22Rv1 (cell line): ENCODE measurements around the gene UBE2E1.

ENCODE experiments used
- H3K27ac ChIP-seq: fragments of 450-650 bp; 2 replicates; pipeline ENCODE4 v1.5.1; 2017
- ZFX ChIP-seq: fragments of 450-650 bp; IDR thresholded peaks from 2 replicates; pipeline ENCODE4 v1.6.1; 2017; ENCODE audit warnings: antibody characterized with exemption, borderline replicate concordance
- TF ChIP-seq, protein P1 (sequence below): fragments of 450-650 bp; IDR thresholded peaks from 2 replicates; pipeline ENCODE4 v1.5.1; 2017; ENCODE audit warnings: mild to moderate bottlenecking

The UBE2E1 gene

GRCh38 chr3:23805210-23805632 is 534 bp upstream of the UBE2E1 start:
- no peak overlapping the region for H3K27ac ChIP-seq
- no peak for TF ChIP-seq ZFX
- TF ChIP-seq, protein P1, sequence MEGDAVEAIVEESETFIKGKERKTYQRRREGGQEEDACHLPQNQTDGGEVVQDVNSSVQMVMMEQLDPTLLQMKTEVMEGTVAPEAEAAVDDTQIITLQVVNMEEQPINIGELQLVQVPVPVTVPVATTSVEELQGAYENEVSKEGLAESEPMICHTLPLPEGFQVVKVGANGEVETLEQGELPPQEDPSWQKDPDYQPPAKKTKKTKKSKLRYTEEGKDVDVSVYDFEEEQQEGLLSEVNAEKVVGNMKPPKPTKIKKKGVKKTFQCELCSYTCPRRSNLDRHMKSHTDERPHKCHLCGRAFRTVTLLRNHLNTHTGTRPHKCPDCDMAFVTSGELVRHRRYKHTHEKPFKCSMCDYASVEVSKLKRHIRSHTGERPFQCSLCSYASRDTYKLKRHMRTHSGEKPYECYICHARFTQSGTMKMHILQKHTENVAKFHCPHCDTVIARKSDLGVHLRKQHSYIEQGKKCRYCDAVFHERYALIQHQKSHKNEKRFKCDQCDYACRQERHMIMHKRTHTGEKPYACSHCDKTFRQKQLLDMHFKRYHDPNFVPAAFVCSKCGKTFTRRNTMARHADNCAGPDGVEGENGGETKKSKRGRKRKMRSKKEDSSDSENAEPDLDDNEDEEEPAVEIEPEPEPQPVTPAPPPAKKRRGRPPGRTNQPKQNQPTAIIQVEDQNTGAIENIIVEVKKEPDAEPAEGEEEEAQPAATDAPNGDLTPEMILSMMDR: no peak

DNA sequence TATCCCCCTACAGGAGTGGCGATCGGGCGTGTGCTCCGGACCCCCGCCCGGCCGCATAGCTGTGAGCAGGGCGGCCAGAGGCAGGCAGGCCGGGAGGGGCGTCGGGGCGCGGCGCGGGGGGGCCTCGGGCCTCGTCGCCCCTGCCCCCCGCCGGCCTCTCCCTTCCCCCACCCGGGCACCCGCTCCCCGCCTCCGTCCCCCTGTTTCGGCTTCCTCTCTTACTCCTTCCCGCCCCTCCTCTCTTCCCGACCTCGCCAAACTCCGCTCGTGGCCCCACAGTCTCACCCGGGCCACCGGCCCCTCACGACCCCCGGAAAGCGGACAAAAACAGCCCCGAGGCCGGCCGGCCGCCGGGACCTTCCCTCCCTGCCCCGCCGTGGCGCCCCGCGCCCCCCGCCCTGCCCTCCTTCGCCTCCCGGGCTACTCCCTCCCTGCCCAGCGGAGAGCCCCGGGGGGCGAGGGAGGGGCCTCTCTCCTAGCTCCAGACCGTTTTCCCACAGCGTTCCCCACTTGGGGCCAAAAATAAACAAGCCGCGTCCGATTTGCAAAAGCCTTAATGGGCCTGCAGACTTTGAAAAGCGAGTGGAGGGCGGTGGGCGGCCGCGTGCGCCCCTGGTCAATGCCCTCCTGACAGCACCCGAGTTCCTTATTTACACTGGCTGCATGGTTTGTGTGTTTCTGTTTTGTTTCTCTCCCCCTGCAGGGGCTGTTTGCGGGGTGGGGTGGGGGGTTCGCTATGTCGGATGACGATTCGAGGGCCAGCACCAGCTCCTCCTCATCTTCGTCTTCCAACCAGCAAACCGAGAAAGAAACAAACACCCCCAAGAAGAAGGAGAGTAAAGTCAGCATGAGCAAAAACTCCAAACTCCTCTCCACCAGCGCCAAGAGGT is 1.0 kb downstream of the UBE2E1 start:
- TF ChIP-seq ZFX: no peak
- TF ChIP-seq, protein P1: no peak
- no peak overlapping the region for H3K27ac ChIP-seq

- H3K27ac ChIP-seq: no peak overlapping the region
- TF ChIP-seq, protein P1: no peak
- no peak for TF ChIP-seq ZFX
Measured at GRCh38 chr3:23807424-23808015, 1.8 kb downstream of the UBE2E1 start.

- H3K27ac ChIP-seq: no peak overlapping the region
- TF ChIP-seq, protein P1: no peak
- TF ChIP-seq ZFX: no peak
Measured at GRCh38 chr3:23808525-23808924, 2.8 kb downstream of the UBE2E1 start.

- H3K27ac ChIP-seq: no peak overlapping the region
- TF ChIP-seq, protein P1: no peak
- no peak for TF ChIP-seq ZFX
Measured at GRCh38 chr3:23809294-23809693, 3.5 kb downstream of the UBE2E1 start.

DNA sequence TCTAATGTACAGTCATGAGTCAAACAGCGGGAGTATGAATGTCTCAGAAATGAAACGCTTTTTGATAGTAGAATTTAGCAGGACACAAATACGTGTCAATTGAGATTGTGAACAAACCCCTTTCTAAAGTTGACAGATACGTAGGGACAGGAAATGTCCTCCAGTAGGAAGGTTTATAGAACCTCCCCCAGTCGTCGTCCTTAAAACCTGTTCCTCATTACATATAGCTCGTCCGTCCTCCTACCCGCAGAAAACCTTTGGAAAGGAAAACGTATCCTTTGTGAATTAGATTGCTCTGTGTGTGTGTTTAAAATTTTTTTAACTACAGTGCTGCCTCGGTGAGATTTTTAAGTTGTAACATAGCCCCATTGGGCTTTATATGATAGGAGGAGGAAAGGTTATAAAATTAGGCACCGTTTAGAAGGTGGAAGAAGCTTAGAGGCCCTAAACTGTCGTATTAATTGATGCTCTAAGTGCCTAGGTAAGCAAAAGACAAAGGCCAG is 4.1 kb downstream of the UBE2E1 start:
- TF ChIP-seq ZFX: no peak
- TF ChIP-seq, protein P1: no peak
- no peak overlapping the region for H3K27ac ChIP-seq
